ENCODE results near the gene MRPL11.
"Not testable (repeated sequence)": the region's sequence is repeated elsewhere in the genome, so short reads cannot be mapped to it uniquely, and the experiment has no call there.

Gene MRPL11

GRCh38 chr11:66431287-66431686 is 7.4 kb downstream of the MRPL11 start:
- not testable (repeated sequence) for DNase-seq (ENCODE audit: low read depth in 2 of 2)

GRCh38 chr11:66429983-66430602 is 8.6 kb downstream of the MRPL11 start:
- peak; percentile 55 to 62 for DNase-seq (ENCODE audit: low read depth in 2 of 2)

- no peak for DNase-seq (ENCODE audit: low read depth in 2 of 2)
These were observed 9.7 kb downstream of the MRPL11 start for GRCh38 chr11:66428933-66429332.

- no peak for DNase-seq (ENCODE audit: low read depth in 2 of 2)
These were observed 12.3 kb downstream of the MRPL11 start for GRCh38 chr11:66426314-66426713.

- peak; percentile 75 to 82 for DNase-seq (ENCODE audit: low read depth in 2 of 2)
These were observed 17.0 kb downstream of the MRPL11 start for GRCh38 chr11:66421492-66422205.

GRCh38 chr11:66420671-66421476 is 17.8 kb downstream of the MRPL11 start, which contains the start of gene NPAS4:
TSS of gene NPAS4 (plus strand) at chr11:66421035. CDS start at chr11:66421180, 145 bp downstream.
- DNase-seq (ENCODE audit: low read depth in 2 of 2): no peak

- no peak for DNase-seq (ENCODE audit: low read depth in 2 of 2)
These were observed 18.8 kb downstream of the MRPL11 start for GRCh38 chr11:66419825-66420224.

- no peak for DNase-seq (ENCODE audit: low read depth in 2 of 2)
These were observed 19.7 kb downstream of the MRPL11 start for GRCh38 chr11:66418986-66419308.

- DNase-seq (ENCODE audit: low read depth in 2 of 2): peak in 1 of 2 donors; percentile 16
These were observed 20.3 kb downstream of the MRPL11 start for GRCh38 chr11:66418168-66418985.

GRCh38 chr11:66417000-66417399 is 21.6 kb downstream of the MRPL11 start:
- no peak for DNase-seq (ENCODE audit: low read depth in 2 of 2)

GRCh38 chr11:66415423-66415822 is 23.2 kb downstream of the MRPL11 start:
- no peak for DNase-seq (ENCODE audit: low read depth in 2 of 2)

GRCh38 chr11:66414120-66414934 is 24.3 kb downstream of the MRPL11 start:
- DNase-seq (ENCODE audit: low read depth in 2 of 2): no peak

- DNase-seq (ENCODE audit: low read depth in 2 of 2): no peak
These were observed 25.5 kb downstream of the MRPL11 start for GRCh38 chr11:66413167-66413566.

- DNase-seq (ENCODE audit: low read depth in 2 of 2): no peak
These were observed 26.5 kb downstream of the MRPL11 start for GRCh38 chr11:66412110-66412509.

GRCh38 chr11:66411323-66411722 is 27.3 kb downstream of the MRPL11 start:
- DNase-seq (ENCODE audit: low read depth in 2 of 2): no peak

GRCh38 chr11:66410191-66410590 is 28.5 kb downstream of the MRPL11 start:
- DNase-seq (ENCODE audit: low read depth in 2 of 2): no peak

GRCh38 chr11:66409226-66409625 is 29.4 kb downstream of the MRPL11 start:
- no peak for DNase-seq (ENCODE audit: low read depth in 2 of 2)

- DNase-seq (ENCODE audit: low read depth in 2 of 2): peak; percentile 81 to 89
These were observed 30.0 kb downstream of the MRPL11 start for GRCh38 chr11:66408488-66409214.

GRCh38 chr11:66407651-66408050 is 31.0 kb downstream of the MRPL11 start:
- DNase-seq (ENCODE audit: low read depth in 2 of 2): no peak

GRCh38 chr11:66393954-66394353 is 44.7 kb downstream of the MRPL11 start:
- no peak for DNase-seq (ENCODE audit: low read depth in 2 of 2)
